Activated T-cell treated with anti-CD3 and anti-CD28 coated beads, Interleukin-2, amount 50 U/mL, for 48 hours (primary cell): ENCODE measurements around the gene RUFY4.

Experiments used
- DNase-seq, 2 experiments: peaks; one replicate each; pipeline ENCODE4 v3.0.0-alpha.2; 2020

The RUFY4 gene

GRCh38 chr2:218063486-218063885 lies 5.6 kb upstream of the RUFY4 start:
- DNase-seq: no peak

GRCh38 chr2:218063896-218064295 lies 5.2 kb upstream of the RUFY4 start:
- no peak for DNase-seq

- DNase-seq: no peak
Observed at GRCh38 chr2:218065239-218066006, 3.6 kb upstream of the RUFY4 start.

GRCh38 chr2:218066926-218067515 lies 2.0 kb upstream of the RUFY4 start:
- no peak for DNase-seq

- no peak for DNase-seq
Observed at GRCh38 chr2:218067523-218067922, 1.5 kb upstream of the RUFY4 start.

GRCh38 chr2:218069606-218070300 lies 700 bp downstream of the RUFY4 start:
- DNase-seq: no peak

- DNase-seq: no peak
Observed at GRCh38 chr2:218070587-218070986, 1.5 kb downstream of the RUFY4 start.

- no peak for DNase-seq
Observed at GRCh38 chr2:218071218-218071937, 2.3 kb downstream of the RUFY4 start.

GRCh38 chr2:218072002-218072401 lies 2.9 kb downstream of the RUFY4 start:
- no peak for DNase-seq

GRCh38 chr2:218072478-218073024 lies 3.5 kb downstream of the RUFY4 start:
- no peak for DNase-seq

- no peak for DNase-seq
Observed at GRCh38 chr2:218073185-218073584, 4.1 kb downstream of the RUFY4 start.

- peak; percentile 49 to 53 for DNase-seq
Observed at GRCh38 chr2:218074031-218074430, 5.0 kb downstream of the RUFY4 start.

- no peak for DNase-seq
Observed at GRCh38 chr2:218075975-218076811, 7.1 kb downstream of the RUFY4 start.

- no peak for DNase-seq
Observed at GRCh38 chr2:218077464-218078216, 8.6 kb downstream of the RUFY4 start.

GRCh38 chr2:218079943-218080913 lies 11.2 kb downstream of the RUFY4 start:
- DNase-seq: no peak

- no peak for DNase-seq
Observed at GRCh38 chr2:218081063-218081462, 12.0 kb downstream of the RUFY4 start.

- DNase-seq: no peak
Observed at GRCh38 chr2:218081695-218082094, 12.6 kb downstream of the RUFY4 start.

GRCh38 chr2:218082586-218083351 lies 13.7 kb downstream of the RUFY4 start:
- DNase-seq: no peak

- DNase-seq: no peak
Observed at GRCh38 chr2:218083352-218083676, 14.3 kb downstream of the RUFY4 start.
